ENCODE measurements around the gene SLC9A9.

GRCh38 chr3:143416229-143416628, 432.0 kb downstream of the SLC9A9 start:
- TF ChIP-seq POLR2AphosphoS5 (IDR thresholded peaks at IDR 0.05): no peak
- no peak for TF ChIP-seq CTCF (IDR thresholded peaks at IDR 0.05)
- no peak for TF ChIP-seq POLR2A (IDR thresholded peaks at IDR 0.05; ENCODE audit: low read depth)

Data from esophagus muscularis mucosa (tissue), 3 donors.